NCI-H526 (cell line): Measurements from ENCODE around the gene ACSL1.

Experiments used
- DNase-seq, 2 experiments: peaks; one replicate each; lab custom pipeline; 2025; lab: John Stamatoyannopoulos, UW

ACSL1 gene

GRCh38 chr4:184719407-184719806, 106.4 kb downstream of the ACSL1 start:
- no peak for DNase-seq

- DNase-seq, result no peak
Measured at GRCh38 chr4:184715526-184715925, 110.2 kb downstream of the ACSL1 start.

GRCh38 chr4:184713887-184714286, 111.9 kb downstream of the ACSL1 start:
- DNase-seq, result no peak

- DNase-seq, result no peak
Measured at GRCh38 chr4:184712322-184712721, 113.4 kb downstream of the ACSL1 start.

GRCh38 chr4:184706453-184706852, 119.3 kb downstream of the ACSL1 start:
- DNase-seq, result no peak

GRCh38 chr4:184705692-184706091, 120.1 kb downstream of the ACSL1 start:
- DNase-seq, result no peak
